ENCODE results near the gene PLCXD1. TPM values are rescaled to one million over a fixed set of nuclear protein-coding genes. Genes with fewer than 3 reads are reported as not detected.
"Not testable (repeated sequence)": the region's sequence is repeated elsewhere in the genome, so short reads cannot be mapped to it uniquely, and the experiment has no call there.

PLCXD1 gene
- total RNA-seq, 2 donors from 2014 or later: 52.2 to 72.0 TPM

GRCh38 chrX:274904-275475 lies 6.2 kb upstream of the PLCXD1 start:
- H3K4me1 Mint-ChIP-seq (ENCODE audit: low read depth): peaks cover 12% of the 10 kb centered on the region
- no peak overlapping the region for H3K27ac Mint-ChIP-seq
- peaks cover 0 to 1% of the 10 kb centered on the region in 2 donors for H3K36me3 Mint-ChIP-seq (ENCODE audit: insufficient read depth in 2 of 2)
- DNase-seq (no peak), ATAC-seq (replicated peaks in 1 of 2) (no peak)
- no peaks in the 10 kb centered on the region for H3K27me3 Mint-ChIP-seq (ENCODE audit: low read depth)
- H3K9me3 Mint-ChIP-seq: no peaks in the 10 kb centered on the region
- H3K4me3 Mint-ChIP-seq: peak overlapping the region; percentile 61 to 67

DNA sequence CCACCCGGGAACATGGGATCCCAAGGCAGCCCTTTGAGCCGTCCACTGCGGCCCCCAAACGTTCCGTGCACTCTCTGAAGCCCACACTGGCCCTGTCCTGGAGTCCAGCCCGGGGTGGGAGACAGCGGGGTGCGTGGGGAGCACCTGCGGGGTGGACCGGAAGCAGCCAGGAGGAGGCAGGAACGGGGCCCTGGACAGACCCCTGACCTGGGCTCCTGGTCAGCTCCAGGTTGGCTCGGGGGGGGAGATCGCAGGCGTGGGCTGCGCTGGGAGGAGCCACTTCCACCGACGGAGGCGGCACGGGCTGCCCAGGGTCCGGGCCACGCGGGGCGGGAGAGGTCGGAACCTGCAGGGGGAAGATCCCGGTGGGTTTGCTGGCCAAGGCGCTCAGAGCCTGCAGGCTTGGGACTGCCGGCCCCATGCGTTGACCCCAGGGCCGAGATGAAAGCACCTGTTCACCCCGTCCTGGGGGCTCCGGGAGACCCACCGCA lies 5.7 kb upstream of the PLCXD1 start:
- DNase-seq (no peak), ATAC-seq (replicated peaks in 1 of 2) (peak in 1 of 2 donors; percentile 8)
- peaks cover 12% of the 10 kb centered on the region for H3K4me1 Mint-ChIP-seq (ENCODE audit: low read depth)
- no peaks in the 10 kb centered on the region for H3K27me3 Mint-ChIP-seq (ENCODE audit: low read depth)
- H3K4me3 Mint-ChIP-seq: peak overlapping the region; percentile 61 to 67
- peaks cover 0 to 1% of the 10 kb centered on the region in 2 donors for H3K36me3 Mint-ChIP-seq (ENCODE audit: insufficient read depth in 2 of 2)
- H3K9me3 Mint-ChIP-seq: no peaks in the 10 kb centered on the region
- H3K27ac Mint-ChIP-seq: no peak overlapping the region

DNA sequence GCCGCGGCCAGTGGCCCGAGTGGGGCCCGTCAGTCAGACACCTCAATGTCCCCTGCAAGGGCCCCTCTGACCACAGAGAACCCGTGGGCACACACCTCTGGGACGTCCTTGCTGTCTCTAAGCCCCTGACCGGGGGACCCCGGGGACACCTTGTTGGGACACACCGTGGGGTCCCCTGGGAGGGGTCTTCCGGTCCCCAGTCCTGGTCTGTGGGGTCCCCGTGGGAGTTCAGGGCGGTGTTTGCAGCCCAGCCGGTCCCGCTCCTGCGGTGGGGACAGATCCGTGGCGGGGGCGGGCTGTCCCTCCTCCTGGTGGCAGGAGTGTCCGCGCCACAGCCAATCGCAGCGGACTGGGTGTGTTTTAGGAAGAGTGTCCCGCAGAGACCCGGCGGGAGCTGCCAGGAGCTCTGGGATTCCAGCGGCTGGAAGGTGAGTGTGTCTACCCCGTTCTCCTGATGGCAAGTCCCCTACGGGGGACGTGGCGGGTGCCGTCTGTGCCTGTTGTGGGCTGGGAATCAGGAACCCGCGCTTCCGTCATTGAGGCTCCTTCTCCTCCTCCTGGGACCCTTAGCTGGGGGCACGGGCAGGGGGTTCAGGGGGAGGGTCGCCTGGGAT lies 5.1 kb upstream of the PLCXD1 start:
- Mint-ChIP-seq H3K27me3 (ENCODE audit: low read depth) (no peaks in the 10 kb centered on the region), H3K4me1 (ENCODE audit: low read depth) (peaks cover 13% of the 10 kb centered on the region), H3K27ac (no peak overlapping the region), H3K9me3 (no peaks in the 10 kb centered on the region), H3K36me3 (ENCODE audit: insufficient read depth in 2 of 2) (peaks cover 0 to 1% of the 10 kb centered on the region in 2 donors), H3K4me3 (peak overlapping the region; percentile 82 to 85)
- peak; percentile 84 to 92 for ATAC-seq (replicated peaks in 1 of 2)
- DNase-seq: peak; percentile 51 to 61

GRCh38 chrX:276581-277201 lies 4.5 kb upstream of the PLCXD1 start:
- peak overlapping the region; percentile 82 to 85 for H3K4me3 Mint-ChIP-seq
- ATAC-seq (replicated peaks in 1 of 2): peak; percentile 65 to 67
- H3K27ac Mint-ChIP-seq: no peak overlapping the region
- peaks cover 16% of the 10 kb centered on the region for H3K4me1 Mint-ChIP-seq (ENCODE audit: low read depth)
- H3K27me3 Mint-ChIP-seq (ENCODE audit: low read depth): no peaks in the 10 kb centered on the region
- no peaks in the 10 kb centered on the region for H3K9me3 Mint-ChIP-seq
- H3K36me3 Mint-ChIP-seq (ENCODE audit: insufficient read depth in 2 of 2): peaks cover 0 to 1% of the 10 kb centered on the region in 2 donors
- peak; percentile 23 to 29 for DNase-seq

GRCh38 chrX:279757-280604 lies 1.2 kb upstream of the PLCXD1 start:
- ATAC-seq (replicated peaks in 1 of 2); H3K27me3 Mint-ChIP-seq (ENCODE audit: low read depth); H3K9me3 Mint-ChIP-seq; H3K36me3 Mint-ChIP-seq (ENCODE audit: insufficient read depth in 2 of 2); DNase-seq: not testable (repeated sequence)
- peaks cover 27% of the 10 kb centered on the region for H3K4me1 Mint-ChIP-seq (ENCODE audit: low read depth)
- peak overlapping the region; percentile 31 to 75 for H3K4me3 Mint-ChIP-seq
- H3K27ac Mint-ChIP-seq: peak overlapping the region; percentile 65

DNA sequence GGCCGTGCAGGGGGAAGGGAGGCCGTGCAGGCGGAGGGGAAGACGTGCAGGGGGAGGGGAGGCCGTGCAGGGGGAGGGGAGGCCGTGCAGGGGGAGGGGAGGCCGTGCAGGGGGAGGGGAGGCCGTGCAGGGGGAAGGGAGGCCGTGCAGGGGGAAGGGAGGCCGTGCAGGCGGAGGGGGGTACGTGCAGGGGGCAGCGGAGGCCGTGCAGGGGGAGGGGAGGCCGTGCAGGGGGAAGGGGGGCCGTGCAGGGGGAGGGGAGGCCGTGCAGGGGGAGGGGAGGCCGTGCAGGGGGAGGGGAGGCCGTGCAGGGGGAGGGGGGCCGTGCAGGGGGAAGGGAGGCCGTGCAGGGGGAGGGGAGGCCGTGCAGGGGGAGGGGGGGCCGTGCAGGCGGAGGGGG lies 459 bp upstream of the PLCXD1 start:
- not testable (repeated sequence) for H3K27me3 Mint-ChIP-seq (ENCODE audit: low read depth); ATAC-seq (replicated peaks in 1 of 2); H3K9me3 Mint-ChIP-seq; DNase-seq; H3K4me3 Mint-ChIP-seq; H3K27ac Mint-ChIP-seq
- Mint-ChIP-seq H3K4me1 (ENCODE audit: low read depth) (peaks cover 32% of the 10 kb centered on the region), H3K36me3 (ENCODE audit: insufficient read depth in 2 of 2) (peaks cover 7 to 10% of the 10 kb centered on the region in 2 donors)

- H3K27ac Mint-ChIP-seq: peak overlapping the region; percentile 19
- ATAC-seq (replicated peaks in 1 of 2); H3K27me3 Mint-ChIP-seq (ENCODE audit: low read depth); H3K9me3 Mint-ChIP-seq; DNase-seq: not testable (repeated sequence)
- H3K4me3 Mint-ChIP-seq: peak overlapping the region; percentile 67 to 82
- H3K36me3 Mint-ChIP-seq (ENCODE audit: insufficient read depth in 2 of 2): peaks cover 7 to 11% of the 10 kb centered on the region in 2 donors
- H3K4me1 Mint-ChIP-seq (ENCODE audit: low read depth): peaks cover 34% of the 10 kb centered on the region
These were observed 960 bp downstream of the PLCXD1 start for GRCh38 chrX:282000-282681.

DNA sequence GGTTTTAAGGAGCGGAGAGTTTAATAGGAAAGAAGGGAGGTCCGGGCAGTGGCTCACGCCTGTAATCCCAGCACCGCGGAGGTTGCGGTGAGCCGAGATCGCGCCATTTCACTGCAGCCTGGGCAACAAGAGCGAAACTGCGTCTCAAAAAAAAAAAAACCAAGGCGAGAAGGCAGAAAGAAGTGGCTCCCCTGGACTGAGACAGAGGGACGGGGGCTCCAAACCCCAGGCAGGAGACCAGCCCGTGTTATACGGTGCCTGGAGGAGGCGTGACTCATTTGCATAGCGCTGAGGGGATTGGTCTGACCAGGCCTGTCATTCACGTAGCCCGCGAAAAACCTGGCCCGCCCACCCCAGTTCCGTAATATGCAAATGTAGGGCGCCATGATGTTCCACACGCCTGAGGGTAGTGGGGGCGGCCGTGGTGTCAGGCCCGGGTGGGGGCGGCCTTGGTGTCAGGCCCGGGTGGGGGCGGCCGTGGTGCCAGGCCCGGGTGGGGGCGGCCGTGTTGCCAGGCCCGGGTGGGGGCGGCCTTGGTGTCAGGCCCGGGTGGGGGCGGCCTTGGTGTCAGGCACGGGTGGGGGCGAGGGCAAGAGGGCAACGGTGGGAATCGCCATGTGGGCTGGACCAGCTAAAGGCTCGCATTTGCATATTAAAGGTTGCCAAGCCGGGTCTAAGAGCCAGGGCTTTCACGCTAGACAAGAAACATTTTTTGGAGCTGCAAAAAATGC lies 2.1 kb downstream of the PLCXD1 start:
- Mint-ChIP-seq H3K36me3 (ENCODE audit: insufficient read depth in 2 of 2) (peaks cover 7 to 13% of the 10 kb centered on the region in 2 donors), H3K27ac (peak overlapping the region; percentile 85)
- DNase-seq: peak; percentile 91 to 93

GRCh38 chrX:285076-285677 lies 4.0 kb downstream of the PLCXD1 start:
- DNase-seq: no peak
- Mint-ChIP-seq H3K4me3 (no peak overlapping the region), H3K27ac (no peak overlapping the region), H3K36me3 (ENCODE audit: insufficient read depth in 2 of 2) (peaks cover 7 to 13% of the 10 kb centered on the region in 2 donors), H3K4me1 (ENCODE audit: low read depth) (peaks cover 22% of the 10 kb centered on the region), H3K9me3 (no peaks in the 10 kb centered on the region), H3K27me3 (ENCODE audit: low read depth) (no peaks in the 10 kb centered on the region)
- ATAC-seq (replicated peaks in 1 of 2): no peak

More for the DNA sequence above, 2.1 kb downstream of the PLCXD1 start:
- peak; percentile 99 to 100 for ATAC-seq (replicated peaks in 1 of 2)
- Mint-ChIP-seq H3K4me3 (peak overlapping the region; percentile 86 to 91), H3K9me3 (no peaks in the 10 kb centered on the region), H3K4me1 (ENCODE audit: low read depth) (peaks cover 34% of the 10 kb centered on the region), H3K27me3 (ENCODE audit: low read depth) (no peaks in the 10 kb centered on the region)

GRCh38 chrX:287670-288069 lies 6.5 kb downstream of the PLCXD1 start:
- H3K27me3 Mint-ChIP-seq (ENCODE audit: low read depth): no peaks in the 10 kb centered on the region
- H3K9me3 Mint-ChIP-seq: no peaks in the 10 kb centered on the region
- peaks cover 7 to 15% of the 10 kb centered on the region in 2 donors for H3K36me3 Mint-ChIP-seq (ENCODE audit: insufficient read depth in 2 of 2)
- ATAC-seq (replicated peaks in 1 of 2) (no peak), DNase-seq (no peak)
- H3K27ac Mint-ChIP-seq: no peak overlapping the region
- H3K4me1 Mint-ChIP-seq (ENCODE audit: low read depth): peaks cover 11% of the 10 kb centered on the region
- no peak overlapping the region for H3K4me3 Mint-ChIP-seq

- no peak for DNase-seq
- Mint-ChIP-seq H3K36me3 (ENCODE audit: insufficient read depth in 2 of 2) (peaks cover 9 to 22% of the 10 kb centered on the region in 2 donors), H3K27ac (no peak overlapping the region), H3K4me3 (no peak overlapping the region), H3K4me1 (ENCODE audit: low read depth) (peaks cover 11% of the 10 kb centered on the region), H3K9me3 (no peaks in the 10 kb centered on the region), H3K27me3 (ENCODE audit: low read depth) (no peaks in the 10 kb centered on the region)
- ATAC-seq (replicated peaks in 1 of 2): no peak
These were observed 7.4 kb downstream of the PLCXD1 start for GRCh38 chrX:288561-288991.

All from activated T-cell treated with anti-CD3 and anti-CD28 coated beads, Interleukin-2, amount 50 U/mL, for 72 hours (primary cell).